Stimulated activated naive CD4-positive, alpha-beta T cell (primary cell): Measurements from ENCODE around the gene KDM5D.

Experiments
- DNase-seq, 6 experiments: peaks; one replicate each; lab custom pipeline; 2025; lab: John Stamatoyannopoulos, UW

KDM5D gene

GRCh38 chrY:19744381-19745378 is at the start of gene KDM5D:
Gene KDM5D (minus strand): TSS chrY:19744726. CDS start chrY:19744534, 192 bp downstream.
- DNase-seq: peak in 3 of 6 experiments; percentile 54 to 59 (median 58)

DNA sequence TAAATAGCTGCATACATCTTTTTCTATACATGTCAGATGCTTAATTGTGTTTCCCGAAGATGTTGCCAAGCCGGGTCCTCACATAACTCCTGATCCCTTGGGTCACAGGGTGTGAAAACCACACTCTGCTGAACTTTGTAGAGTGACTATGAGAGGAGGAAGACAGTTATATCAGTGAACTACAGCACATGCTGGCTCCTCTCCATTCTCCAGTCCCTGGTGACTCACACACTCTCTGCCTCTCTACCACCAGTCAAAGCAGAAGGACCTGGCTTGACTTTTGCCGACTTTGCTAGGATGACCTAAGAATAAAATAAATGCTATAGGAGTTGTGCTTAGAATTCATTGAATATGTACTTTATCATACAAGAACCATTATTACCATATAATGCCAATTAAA is 23.8 kb upstream of the KDM5D start:
- DNase-seq: no peak

DNA sequence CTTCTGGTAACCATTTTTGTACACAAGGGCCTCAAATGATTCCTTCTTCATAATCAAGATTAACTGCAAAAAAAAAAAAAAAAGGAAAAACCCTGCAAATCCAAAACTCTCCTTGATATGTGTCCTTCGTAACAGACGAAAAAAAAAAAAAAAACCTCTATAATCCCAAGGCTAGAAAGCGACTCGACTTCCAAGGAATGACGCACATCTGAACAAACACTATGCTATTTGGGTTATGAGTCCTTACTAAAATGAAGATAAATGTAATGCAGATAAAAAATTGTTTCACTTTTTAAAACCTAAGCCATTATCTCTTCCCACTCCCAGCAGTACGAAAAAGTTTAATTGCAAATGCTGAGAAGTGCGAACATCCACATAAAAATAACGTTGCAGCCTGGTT is 1.2 kb downstream of the KDM5D start:
- no peak for DNase-seq

DNA sequence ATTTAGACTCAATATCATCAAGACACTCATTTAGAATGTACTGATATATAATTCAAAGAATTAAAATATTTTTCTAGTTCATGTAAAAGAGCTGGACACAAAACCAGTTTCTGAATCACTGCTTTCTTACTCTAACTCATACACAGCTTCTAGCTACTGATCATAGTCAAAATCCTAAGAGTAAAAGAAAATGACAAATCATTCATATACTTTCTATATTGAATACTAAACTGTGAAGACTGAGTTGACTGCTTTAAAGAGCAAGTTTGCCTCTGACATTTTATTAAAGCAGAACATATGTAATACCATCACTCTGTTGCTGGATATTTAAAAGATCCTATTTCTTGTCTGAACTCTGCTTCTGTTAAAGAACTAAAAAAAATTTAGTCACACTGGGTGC is 2.4 kb downstream of the KDM5D start:
- DNase-seq: no peak

- no peak for DNase-seq
Observed at GRCh38 chrY:19734425-19734824, 10.1 kb downstream of the KDM5D start.

DNA sequence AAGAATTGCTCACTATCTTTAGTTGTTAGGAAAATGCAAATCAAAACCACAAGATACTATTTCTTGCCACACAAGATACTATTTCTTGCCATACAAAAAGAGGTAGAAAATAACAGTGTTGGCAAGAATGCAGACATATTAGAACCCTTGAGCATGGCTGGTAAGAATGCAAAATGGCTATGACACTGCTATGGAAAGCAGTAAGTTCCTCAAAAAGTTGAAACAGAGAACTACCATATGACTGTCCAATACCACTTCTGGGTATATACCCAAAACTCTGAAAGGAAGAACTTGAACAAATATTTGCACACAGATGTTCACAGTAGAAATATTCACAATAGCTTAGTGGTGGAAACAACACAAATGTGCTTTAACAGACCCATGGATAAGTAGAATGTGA is 26.6 kb downstream of the KDM5D start:
- no peak for DNase-seq

DNA sequence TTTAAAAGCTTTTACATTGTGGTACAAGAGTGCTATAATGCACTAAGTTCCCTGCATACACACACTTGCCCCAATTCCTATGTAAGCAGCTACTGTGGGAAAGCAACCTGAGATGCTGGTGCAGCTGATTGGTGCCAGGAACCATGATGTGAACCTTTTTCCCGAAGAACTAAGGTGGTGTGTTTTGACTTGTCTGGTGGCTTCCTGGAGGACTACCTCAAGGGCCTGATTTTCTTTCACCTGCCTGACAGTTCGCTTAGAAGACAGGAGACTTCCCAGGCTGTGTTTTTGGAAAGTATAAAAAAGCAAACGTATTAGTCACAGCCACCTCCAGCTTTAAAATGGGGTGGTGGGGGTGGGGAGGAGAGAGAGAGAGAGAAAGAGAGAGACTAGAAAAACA is 27.4 kb downstream of the KDM5D start:
- no peak for DNase-seq

GRCh38 chrY:19715226-19715625 is 29.3 kb downstream of the KDM5D start:
- no peak for DNase-seq

- DNase-seq: no peak
Observed at GRCh38 chrY:19713430-19713829, 31.1 kb downstream of the KDM5D start.

DNA sequence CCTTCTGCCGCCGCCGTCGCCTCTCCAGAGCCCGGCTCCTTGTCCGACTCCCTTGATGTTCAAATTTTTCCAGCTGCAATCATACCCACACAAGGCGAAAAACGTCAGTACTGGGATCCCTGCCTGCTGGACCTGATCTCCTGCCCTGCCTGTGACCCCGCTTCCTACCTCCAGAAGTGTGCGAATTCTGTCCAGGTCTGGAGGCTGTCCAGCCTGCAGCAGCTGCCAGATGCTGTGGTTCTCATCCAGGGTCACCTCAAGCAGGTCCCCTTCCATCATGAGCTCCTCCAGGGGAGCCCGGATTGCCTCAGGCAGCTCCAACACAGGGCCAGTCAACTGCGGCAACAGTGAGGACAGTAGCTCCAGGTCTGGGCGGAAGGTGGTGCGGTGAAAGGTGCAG is 38.3 kb downstream of the KDM5D start:
- DNase-seq: no peak

GRCh38 chrY:19698495-19698894 is 46.0 kb downstream of the KDM5D start:
- no peak for DNase-seq

GRCh38 chrY:19680821-19681220 is 63.7 kb downstream of the KDM5D start:
- no peak for DNase-seq
